Astrocyte (in vitro differentiated cells and primary cell): ENCODE measurements around the gene FOLR1. TPM values are rescaled to one million over a fixed set of nuclear protein-coding genes. Genes with fewer than 3 reads are reported as not detected.
"Not testable (repeated sequence)": the region's sequence is repeated elsewhere in the genome, so short reads cannot be mapped to it uniquely, and the experiment has no call there.

Source experiments
- DNase-seq: peaks from one replicate; pipeline ENCODE4 v3.0.0-alpha.2; 2010; ENCODE audit warnings: low read depth
- FAIRE-seq: peaks from 2 replicates; lab custom pipeline; 2011; peaks lifted over from hg19 to GRCh38; lab: Jason Lieb, UNC
- H2AFZ ChIP-seq: 2 replicates; pipeline ENCODE4 v1.6.0; 2012; ENCODE audit warnings: low read depth, low read length, inconsistent platforms
- H3K27ac ChIP-seq: 2 replicates; pipeline ENCODE4 v1.5.1; 2011; ENCODE audit warnings: low read depth, low read length, inconsistent platforms
- H3K27me3 ChIP-seq: 2 replicates; pipeline ENCODE4 v1.6.0; 2011; ENCODE audit warnings: low read length, inconsistent platforms; ENCODE audit not compliant: insufficient read depth
- H3K36me3 ChIP-seq: 2 replicates; pipeline ENCODE4 v1.5.1; 2011; ENCODE audit warnings: low read length, inconsistent platforms; ENCODE audit not compliant: insufficient read depth
- H3K4me1 ChIP-seq: 2 replicates; pipeline ENCODE4 v1.5.1; 2011; ENCODE audit warnings: low read length, inconsistent platforms; ENCODE audit not compliant: insufficient read depth
- H3K4me2 ChIP-seq: 2 replicates; pipeline ENCODE4 v1.6.0; 2012; ENCODE audit warnings: low read length, inconsistent platforms
- H3K4me3 ChIP-seq: 2 replicates; pipeline ENCODE4 v1.5.1; 2011; ENCODE audit warnings: low read depth, mild to moderate bottlenecking, low read length, inconsistent platforms; ENCODE audit not compliant: insufficient read depth
- H3K79me2 ChIP-seq: 2 replicates; pipeline ENCODE4 v1.6.0; 2012; ENCODE audit warnings: mild to moderate bottlenecking, low read length, inconsistent platforms; ENCODE audit not compliant: insufficient read depth
- H3K9ac ChIP-seq: 2 replicates; pipeline ENCODE4 v1.6.0; 2012; ENCODE audit warnings: mild to moderate bottlenecking, low read length, inconsistent platforms
- H3K9me3 ChIP-seq: 2 replicates; pipeline ENCODE4 v1.5.1; 2012; ENCODE audit warnings: low read depth, mild to moderate bottlenecking, low read length, inconsistent platforms; ENCODE audit not compliant: insufficient read depth
- H4K20me1 ChIP-seq: 2 replicates; pipeline ENCODE4 v1.6.0; 2012; ENCODE audit warnings: low read length, inconsistent platforms; ENCODE audit not compliant: insufficient read depth
- H3K27ac Mint-ChIP-seq: one replicate; pipeline ENCODE4 v1.8.0; 2021; ENCODE audit warnings: mild to moderate bottlenecking, mixed read lengths; ENCODE audit not compliant: unreplicated experiment
- H3K27me3 Mint-ChIP-seq: one replicate; pipeline ENCODE4 v1.8.0; 2021; ENCODE audit warnings: low read depth, mixed read lengths; ENCODE audit not compliant: unreplicated experiment
- H3K36me3 Mint-ChIP-seq: one replicate; pipeline ENCODE4 v1.8.0; 2021; ENCODE audit warnings: low read depth, mixed read lengths; ENCODE audit not compliant: unreplicated experiment
- H3K4me1 Mint-ChIP-seq: one replicate; pipeline ENCODE4 v1.8.0; 2021; ENCODE audit warnings: low read depth, mixed read lengths; ENCODE audit not compliant: unreplicated experiment
- H3K4me3 Mint-ChIP-seq: one replicate; pipeline ENCODE4 v1.8.0; 2021; ENCODE audit warnings: mild to moderate bottlenecking, moderate library complexity, mixed read lengths; ENCODE audit not compliant: unreplicated experiment
- H3K9me3 Mint-ChIP-seq: one replicate; pipeline ENCODE4 v1.8.0; 2021; ENCODE audit warnings: mild to moderate bottlenecking, mixed read lengths; ENCODE audit not compliant: unreplicated experiment
- EZH2 ChIP-seq: IDR thresholded peaks from 2 replicates; pipeline ENCODE4 v1.6.1; 2012; ENCODE audit warnings: mild to moderate bottlenecking, low read length, inconsistent platforms; ENCODE audit not compliant: insufficient read depth
- total RNA-seq: library from RNA; stranded (reverse); gene quantifications from 2 replicates; pipeline ENCODE4 v1.2.1, GENCODE V29; 2021
- TF ChIP-seq, protein P1 (sequence below): IDR thresholded peaks from 2 replicates; pipeline ENCODE4 v1.5.1; 2011; ENCODE audit warnings: low read depth, mild to moderate bottlenecking, inconsistent platforms, low read length, moderate library complexity; ENCODE audit not compliant: insufficient read depth

FOLR1 gene
- total RNA-seq, 1 donor from 2014 or later = 3.2 TPM

DNA sequence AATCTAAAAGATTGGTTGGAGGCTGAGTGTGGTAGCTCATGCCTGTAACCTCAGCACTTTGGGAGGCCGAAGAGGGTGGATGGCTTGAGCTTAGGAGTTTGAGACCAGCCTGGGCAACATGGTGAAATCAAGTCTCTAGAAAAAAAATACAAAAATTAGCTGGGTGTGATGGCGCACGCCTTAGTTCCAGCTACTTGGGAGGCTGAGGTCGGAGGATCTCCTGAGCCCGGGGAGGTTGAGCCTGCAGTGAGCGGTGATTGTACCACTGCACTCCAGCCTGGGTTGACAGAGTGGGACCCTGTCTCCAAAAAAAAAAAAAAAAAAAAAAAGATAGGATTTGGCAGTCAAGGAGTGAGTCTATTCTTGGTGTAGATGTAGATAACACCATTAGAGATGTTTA, 10.6 kb downstream of the FOLR1 start:
- H4K20me1 ChIP-seq = no peaks in the 10 kb centered on the region
- Mint-ChIP-seq H3K27ac (no peak overlapping the region), H3K4me3 (no peak overlapping the region), H3K27me3 (no peaks in the 10 kb centered on the region), H3K9me3 (no peaks in the 10 kb centered on the region), H3K36me3 (no peaks in the 10 kb centered on the region), H3K4me1 (no peaks in the 10 kb centered on the region)
- DNase-seq (no peak), FAIRE-seq (no peak)
- H3K4me1 ChIP-seq = no peaks in the 10 kb centered on the region
- H3K36me3 ChIP-seq = no peaks in the 10 kb centered on the region
- no peaks in the 10 kb centered on the region for H3K27me3 ChIP-seq
- no peak overlapping the region for H2AFZ ChIP-seq
- H3K27ac ChIP-seq = no peak overlapping the region
- H3K79me2 ChIP-seq = no peaks in the 10 kb centered on the region
- no peaks in the 10 kb centered on the region for H3K9me3 ChIP-seq
- H3K4me2 ChIP-seq = no peak overlapping the region
- TF ChIP-seq EZH2 = no peak
- no peak overlapping the region for H3K9ac ChIP-seq
- H3K4me3 ChIP-seq = no peak overlapping the region

DNA sequence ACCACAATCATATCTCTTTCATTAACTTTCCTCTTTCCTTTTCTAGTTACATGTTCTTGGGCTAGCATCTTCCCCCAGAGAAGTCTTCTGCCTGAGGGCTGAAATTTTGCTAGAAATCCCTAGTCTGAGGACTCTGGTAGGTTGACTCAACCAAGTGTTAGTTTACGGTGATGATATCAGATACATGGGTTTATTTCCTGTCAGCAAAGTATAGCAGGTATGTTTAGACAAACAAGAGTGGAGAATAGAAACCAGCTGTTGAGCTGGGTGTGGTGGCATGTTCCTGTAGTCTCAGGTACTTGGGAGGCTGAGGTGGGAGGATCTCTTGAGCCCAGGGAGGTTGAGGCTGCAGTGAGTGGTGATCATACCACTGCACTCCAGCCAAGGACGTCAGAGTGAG, 11.2 kb downstream of the FOLR1 start:
- Histone ChIP-seq H3K27ac (no peak overlapping the region), H3K4me2 (no peak overlapping the region), H3K9ac (no peak overlapping the region), H3K36me3 (no peaks in the 10 kb centered on the region), H3K4me1 (no peaks in the 10 kb centered on the region), H2AFZ (no peak overlapping the region), H3K79me2 (no peaks in the 10 kb centered on the region), H4K20me1 (no peaks in the 10 kb centered on the region), H3K4me3 (no peak overlapping the region), H3K9me3 (no peaks in the 10 kb centered on the region), H3K27me3 (no peaks in the 10 kb centered on the region)
- DNase-seq (no peak), FAIRE-seq (no peak)
- no peaks in the 10 kb centered on the region for H3K9me3 Mint-ChIP-seq
- H3K36me3 Mint-ChIP-seq = no peaks in the 10 kb centered on the region
- H3K4me3 Mint-ChIP-seq = no peak overlapping the region
- no peaks in the 10 kb centered on the region for H3K4me1 Mint-ChIP-seq
- TF ChIP-seq, protein P1, sequence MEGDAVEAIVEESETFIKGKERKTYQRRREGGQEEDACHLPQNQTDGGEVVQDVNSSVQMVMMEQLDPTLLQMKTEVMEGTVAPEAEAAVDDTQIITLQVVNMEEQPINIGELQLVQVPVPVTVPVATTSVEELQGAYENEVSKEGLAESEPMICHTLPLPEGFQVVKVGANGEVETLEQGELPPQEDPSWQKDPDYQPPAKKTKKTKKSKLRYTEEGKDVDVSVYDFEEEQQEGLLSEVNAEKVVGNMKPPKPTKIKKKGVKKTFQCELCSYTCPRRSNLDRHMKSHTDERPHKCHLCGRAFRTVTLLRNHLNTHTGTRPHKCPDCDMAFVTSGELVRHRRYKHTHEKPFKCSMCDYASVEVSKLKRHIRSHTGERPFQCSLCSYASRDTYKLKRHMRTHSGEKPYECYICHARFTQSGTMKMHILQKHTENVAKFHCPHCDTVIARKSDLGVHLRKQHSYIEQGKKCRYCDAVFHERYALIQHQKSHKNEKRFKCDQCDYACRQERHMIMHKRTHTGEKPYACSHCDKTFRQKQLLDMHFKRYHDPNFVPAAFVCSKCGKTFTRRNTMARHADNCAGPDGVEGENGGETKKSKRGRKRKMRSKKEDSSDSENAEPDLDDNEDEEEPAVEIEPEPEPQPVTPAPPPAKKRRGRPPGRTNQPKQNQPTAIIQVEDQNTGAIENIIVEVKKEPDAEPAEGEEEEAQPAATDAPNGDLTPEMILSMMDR = no peak
- TF ChIP-seq EZH2 = no peak
- no peak overlapping the region for H3K27ac Mint-ChIP-seq
- H3K27me3 Mint-ChIP-seq = no peaks in the 10 kb centered on the region

DNA sequence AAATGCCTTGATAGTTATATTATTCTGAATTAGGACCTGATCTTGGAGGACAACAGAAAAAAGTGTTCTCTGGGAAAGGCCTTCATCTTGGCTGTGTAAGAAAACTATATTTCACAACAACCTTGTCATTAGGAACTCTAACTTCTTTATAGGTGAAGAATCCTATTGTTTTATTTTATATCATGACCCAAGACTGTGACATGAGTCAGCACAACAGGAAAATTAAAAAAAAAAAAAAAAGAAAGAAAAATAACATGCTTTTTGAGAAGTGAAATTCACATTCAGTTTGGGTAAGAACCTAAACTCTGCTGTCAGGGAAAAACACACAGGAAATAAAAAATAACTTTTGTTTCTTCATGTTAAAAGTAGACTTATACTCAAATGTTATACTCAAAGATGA, 12.9 kb downstream of the FOLR1 start:
- Mint-ChIP-seq H3K4me3 (no peak overlapping the region), H3K27ac (no peak overlapping the region), H3K27me3 (peaks cover 2% of the 10 kb centered on the region), H3K36me3 (peaks cover 2% of the 10 kb centered on the region), H3K9me3 (peaks cover 10% of the 10 kb centered on the region), H3K4me1 (no peaks in the 10 kb centered on the region)
- FAIRE-seq (no peak), DNase-seq (no peak)
- no peak overlapping the region for H3K27ac ChIP-seq
- no peak overlapping the region for H2AFZ ChIP-seq
- no peaks in the 10 kb centered on the region for H3K27me3 ChIP-seq
- no peaks in the 10 kb centered on the region for H4K20me1 ChIP-seq
- no peak overlapping the region for H3K4me2 ChIP-seq
- no peaks in the 10 kb centered on the region for H3K79me2 ChIP-seq
- TF ChIP-seq EZH2 = no peak
- TF ChIP-seq, protein P1 = no peak
- H3K4me1 ChIP-seq = no peaks in the 10 kb centered on the region
- H3K4me3 ChIP-seq = no peak overlapping the region
- no peak overlapping the region for H3K9ac ChIP-seq
- H3K36me3 ChIP-seq = no peaks in the 10 kb centered on the region
- H3K9me3 ChIP-seq = no peaks in the 10 kb centered on the region

DNA sequence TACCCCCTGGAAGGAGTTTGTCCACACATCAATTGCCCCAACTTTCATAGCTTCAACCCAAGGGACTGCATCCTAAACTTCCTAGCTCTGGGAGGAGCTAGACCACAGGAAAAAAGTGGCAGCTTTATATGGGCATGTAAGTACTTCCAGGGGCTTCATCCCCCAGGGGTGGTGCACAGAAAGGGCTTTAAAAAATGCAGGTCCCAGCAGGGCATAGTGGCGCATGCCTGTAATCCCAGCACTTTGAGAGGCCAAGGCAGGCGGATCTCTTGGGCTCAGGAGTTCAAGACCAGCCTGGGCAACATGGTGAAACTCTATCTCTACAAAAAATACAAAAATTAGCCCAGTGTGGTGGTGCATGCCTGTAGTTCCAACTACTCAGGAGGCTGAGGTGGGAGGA, 14.9 kb downstream of the FOLR1 start:
- not testable (repeated sequence) for H3K36me3 Mint-ChIP-seq, FAIRE-seq, DNase-seq

More for the DNA sequence above, 14.9 kb downstream of the FOLR1 start:
- not testable (repeated sequence) for H3K79me2 ChIP-seq, H3K27me3 Mint-ChIP-seq, H3K4me2 ChIP-seq, H3K9ac ChIP-seq, H3K9me3 ChIP-seq, H3K4me1 ChIP-seq, H2AFZ ChIP-seq, H3K4me3 ChIP-seq, H4K20me1 ChIP-seq, H3K36me3 ChIP-seq, H3K4me1 Mint-ChIP-seq, H3K27ac Mint-ChIP-seq, H3K27me3 ChIP-seq, H3K4me3 Mint-ChIP-seq, H3K27ac ChIP-seq
- H3K9me3 Mint-ChIP-seq = peaks cover 15% of the 10 kb centered on the region
